Measurements from ENCODE around the gene PPP1CA. TPM values are rescaled to one million over a fixed set of nuclear protein-coding genes. Genes with fewer than 3 reads are reported as not detected.

The PPP1CA gene
- total RNA-seq, 1 experiment from 2014 or later = 319 TPM

Other genes starting within 250 kb of the PPP1CA start
- gene GRK2, start 135.4 kb downstream of the PPP1CA start, total RNA-seq (2014; rRNA removed; shearing (Covaris generic)) = 35.1 and 48.8 TPM in 2 replicates
- 25.2 and 40.3 TPM in 2 replicates for gene ANKRD13D, start 112.6 kb downstream of the PPP1CA start, total RNA-seq (2014; rRNA removed; shearing (Covaris generic))
- 1.5 and 1.8 TPM in 2 replicates for gene SSH3, start 98.3 kb downstream of the PPP1CA start, total RNA-seq (2014; rRNA removed; shearing (Covaris generic))
- gene POLD4, start 48.3 kb downstream of the PPP1CA start, total RNA-seq (2014; rRNA removed; shearing (Covaris generic)) = 15.2 and 19.4 TPM in 2 replicates
- 1.9 and 4.2 TPM in 2 replicates for gene CLCF1, start 28.3 kb downstream of the PPP1CA start, total RNA-seq (2014; rRNA removed; shearing (Covaris generic))
- gene RAD9A, start 9.9 kb downstream of the PPP1CA start, total RNA-seq (2014; rRNA removed; shearing (Covaris generic)) = 20.3 and 38.1 TPM in 2 replicates
- gene TBC1D10C, start 2.2 kb upstream of the PPP1CA start, total RNA-seq (2014; rRNA removed; shearing (Covaris generic)) = 0.10 and 0.31 TPM in 2 replicates
- not detected in 2 replicates for gene CARNS1, start 13.8 kb upstream of the PPP1CA start, total RNA-seq (2014; rRNA removed; shearing (Covaris generic))
- gene RPS6KB2, start 26.6 kb upstream of the PPP1CA start, total RNA-seq (2014; rRNA removed; shearing (Covaris generic)) = 121 and 125 TPM in 2 replicates
- gene PTPRCAP, start 35.8 kb upstream of the PPP1CA start, total RNA-seq (2014; rRNA removed; shearing (Covaris generic)) = not detected in 2 replicates
- 177 and 184 TPM in 2 replicates for gene CORO1B, start 41.6 kb upstream of the PPP1CA start, total RNA-seq (2014; rRNA removed; shearing (Covaris generic))
- gene GPR152, start 50.9 kb upstream of the PPP1CA start, total RNA-seq (2014; rRNA removed; shearing (Covaris generic)) = not detected in 2 replicates
- gene CABP4, start 53.5 kb upstream of the PPP1CA start, total RNA-seq (2014; rRNA removed; shearing (Covaris generic)) = not detected in 2 replicates
- 88.8 and 126 TPM in 2 replicates for gene TMEM134, start 67.4 kb upstream of the PPP1CA start, total RNA-seq (2014; rRNA removed; shearing (Covaris generic))
- gene AIP, start 81.2 kb upstream of the PPP1CA start, total RNA-seq (2014; rRNA removed; shearing (Covaris generic)) = 73.5 and 102 TPM in 2 replicates
- gene PITPNM1, start 103.5 kb upstream of the PPP1CA start, total RNA-seq (2014; rRNA removed; shearing (Covaris generic)) = 27.0 and 35.2 TPM in 2 replicates
- 36.1 and 36.4 TPM in 2 replicates for gene CDK2AP2, start 106.3 kb upstream of the PPP1CA start, total RNA-seq (2014; rRNA removed; shearing (Covaris generic))
- gene CABP2, start 121.6 kb upstream of the PPP1CA start, total RNA-seq (2014; rRNA removed; shearing (Covaris generic)) = not detected in 2 replicates
- gene GSTP1, start 182.0 kb upstream of the PPP1CA start, total RNA-seq (2014; rRNA removed; shearing (Covaris generic)) = 1,075 and 1,129 TPM in 2 replicates
- gene NDUFV1, start 205.1 kb upstream of the PPP1CA start, total RNA-seq (2014; rRNA removed; shearing (Covaris generic)) = 412 and 488 TPM in 2 replicates
- 12.1 and 12.6 TPM in 2 replicates for gene NUDT8, start 228.1 kb upstream of the PPP1CA start, total RNA-seq (2014; rRNA removed; shearing (Covaris generic))
- gene TBX10, start 237.9 kb upstream of the PPP1CA start, total RNA-seq (2014; rRNA removed; shearing (Covaris generic)) = not detected in 2 replicates
- gene ACY3, start 248.9 kb upstream of the PPP1CA start, total RNA-seq (2014; rRNA removed; shearing (Covaris generic)) = not detected in 2 replicates